Cardiac fibroblast (primary cell): ENCODE results near the gene TECTA.
"Not testable (repeated sequence)": the region's sequence is repeated elsewhere in the genome, so short reads cannot be mapped to it uniquely, and the experiment has no call there.

Experiments used
- DNase-seq, 2 donors: peaks; one replicate each; pipeline versions ENCODE4 v3.0.0 to v3.0.0-alpha.2; 2010; ENCODE audit warnings: low read depth in 2 of 2
- H3K4me3 ChIP-seq, 2 donors: replicated peaks in 1 of 2; 1 replicate in 1 of 2; 2 replicates in 1 of 2; pipeline ENCODE4 v1.5.1; 2011; ENCODE audit warnings: low read depth in 2 of 2, low read length in 2 of 2, mild to moderate bottlenecking in 2 of 2, moderate library complexity in 1 of 2
- TF ChIP-seq, protein P1 (sequence below): IDR thresholded peaks from one replicate; pipeline ENCODE4 v1.5.1; 2011; ENCODE audit warnings: low read depth, mild to moderate bottlenecking, low read length, inconsistent platforms

The TECTA gene

DNA sequence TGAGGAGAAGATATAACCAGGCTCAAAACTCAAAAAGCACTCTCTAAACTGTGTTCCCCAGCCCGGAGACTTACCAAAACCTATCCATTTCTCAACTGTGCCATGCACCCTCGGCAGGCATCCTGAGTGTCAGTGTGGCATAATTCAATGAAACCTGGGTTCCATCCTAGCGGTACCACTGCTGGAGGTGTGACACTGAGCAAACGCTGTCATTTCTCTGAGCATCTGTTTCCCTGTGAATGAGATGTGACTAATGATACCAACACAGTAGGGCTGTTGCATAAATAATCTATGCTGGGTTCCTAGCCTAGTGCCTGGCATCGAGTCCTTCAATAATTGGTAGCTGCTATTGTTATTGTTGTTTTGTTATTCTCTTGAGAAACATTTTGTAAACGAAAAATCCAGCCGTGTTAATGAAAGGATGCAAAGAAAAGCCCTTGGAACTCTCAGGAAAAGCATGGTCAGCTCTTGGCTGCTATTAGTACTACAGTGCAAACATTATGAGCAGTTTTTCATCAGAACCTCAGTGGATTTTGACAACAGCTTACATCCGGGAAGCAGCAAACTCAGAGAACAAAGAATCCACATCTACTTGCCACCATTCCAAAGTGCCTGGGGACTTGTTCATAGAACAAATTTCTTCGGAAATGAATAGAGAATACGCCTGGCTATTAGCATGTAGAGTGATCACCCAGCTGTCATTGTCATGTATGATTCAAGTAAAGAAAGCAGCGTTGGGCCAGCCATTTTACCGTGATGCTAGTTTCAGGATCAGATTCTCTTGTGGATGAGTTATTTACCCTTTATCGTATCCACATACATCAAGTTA, 53.7 kb downstream of the TECTA start:
- H3K4me3 ChIP-seq = no peak overlapping the region
- DNase-seq = no peak
- TF ChIP-seq, protein P1, sequence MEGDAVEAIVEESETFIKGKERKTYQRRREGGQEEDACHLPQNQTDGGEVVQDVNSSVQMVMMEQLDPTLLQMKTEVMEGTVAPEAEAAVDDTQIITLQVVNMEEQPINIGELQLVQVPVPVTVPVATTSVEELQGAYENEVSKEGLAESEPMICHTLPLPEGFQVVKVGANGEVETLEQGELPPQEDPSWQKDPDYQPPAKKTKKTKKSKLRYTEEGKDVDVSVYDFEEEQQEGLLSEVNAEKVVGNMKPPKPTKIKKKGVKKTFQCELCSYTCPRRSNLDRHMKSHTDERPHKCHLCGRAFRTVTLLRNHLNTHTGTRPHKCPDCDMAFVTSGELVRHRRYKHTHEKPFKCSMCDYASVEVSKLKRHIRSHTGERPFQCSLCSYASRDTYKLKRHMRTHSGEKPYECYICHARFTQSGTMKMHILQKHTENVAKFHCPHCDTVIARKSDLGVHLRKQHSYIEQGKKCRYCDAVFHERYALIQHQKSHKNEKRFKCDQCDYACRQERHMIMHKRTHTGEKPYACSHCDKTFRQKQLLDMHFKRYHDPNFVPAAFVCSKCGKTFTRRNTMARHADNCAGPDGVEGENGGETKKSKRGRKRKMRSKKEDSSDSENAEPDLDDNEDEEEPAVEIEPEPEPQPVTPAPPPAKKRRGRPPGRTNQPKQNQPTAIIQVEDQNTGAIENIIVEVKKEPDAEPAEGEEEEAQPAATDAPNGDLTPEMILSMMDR = no peak

DNA sequence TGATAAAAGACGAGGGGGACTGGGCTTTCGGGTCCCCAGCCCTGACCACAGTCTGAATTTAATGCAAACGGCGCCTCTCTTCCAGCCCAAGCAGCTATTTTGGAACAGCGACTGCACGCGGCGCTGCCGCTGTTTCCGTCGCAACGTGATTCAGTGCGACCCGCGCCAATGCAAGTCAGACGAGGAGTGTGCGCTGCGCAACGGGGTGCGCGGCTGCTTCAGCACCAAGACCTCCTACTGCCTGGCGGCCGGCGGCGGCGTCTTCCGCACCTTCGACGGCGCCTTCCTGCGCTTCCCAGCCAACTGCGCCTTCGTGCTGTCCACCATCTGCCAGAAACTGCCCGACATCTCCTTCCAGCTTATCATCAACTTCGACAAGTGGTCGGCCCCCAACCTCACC, 56.7 kb downstream of the TECTA start:
- H3K4me3 ChIP-seq = no peak overlapping the region
- TF ChIP-seq, protein P1 = no peak
- DNase-seq = no peak

GRCh38 chr11:121159741-121160140, 58.7 kb downstream of the TECTA start:
- no peak overlapping the region for H3K4me3 ChIP-seq
- TF ChIP-seq, protein P1 = no peak

GRCh38 chr11:121161349-121161917, 60.4 kb downstream of the TECTA start:
- no peak overlapping the region for H3K4me3 ChIP-seq
- TF ChIP-seq, protein P1 = no peak
- DNase-seq = no peak

More at GRCh38 chr11:121159741-121160140, 58.7 kb downstream of the TECTA start:
- no peak for DNase-seq

GRCh38 chr11:121163658-121164308, 62.7 kb downstream of the TECTA start:
- no peak for DNase-seq

GRCh38 chr11:121177629-121178028, 76.6 kb downstream of the TECTA start:
- H3K4me3 ChIP-seq, DNase-seq: not testable (repeated sequence)

More at GRCh38 chr11:121163658-121164308, 62.7 kb downstream of the TECTA start:
- H3K4me3 ChIP-seq = no peak overlapping the region
- TF ChIP-seq, protein P1 = no peak

DNA sequence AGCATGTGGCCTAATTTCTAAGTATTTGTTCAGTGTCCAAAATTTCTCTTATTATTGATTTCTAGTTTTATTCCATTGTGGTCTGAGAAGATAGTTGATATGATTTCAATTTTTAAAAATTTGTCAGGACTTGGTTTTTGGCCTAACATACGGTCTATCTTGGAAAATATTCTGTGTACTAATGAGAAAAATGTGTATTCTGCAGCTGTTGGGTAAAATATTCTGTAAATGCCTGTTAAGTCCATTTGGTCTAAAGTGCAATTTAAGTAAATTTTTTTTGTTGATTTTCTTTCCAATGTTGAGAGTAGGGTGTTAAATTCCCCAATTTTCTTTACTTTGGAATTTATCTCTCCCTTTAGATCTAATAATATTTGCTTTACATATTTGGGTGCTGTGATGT, 78.3 kb downstream of the TECTA start:
- DNase-seq = no peak
- no peak overlapping the region for H3K4me3 ChIP-seq

More for the DNA sequence above, 78.3 kb downstream of the TECTA start:
- TF ChIP-seq, protein P1 = no peak
